NCI-H1092 (cell line): Measurements from ENCODE around the gene TMEM47.

Source experiments
- DNase-seq: peaks from one replicate; lab custom pipeline; 2025; lab: John Stamatoyannopoulos, UW

TMEM47 gene

GRCh38 chrX:34656842-34657725 lies at the start of gene TMEM47:
TMEM47 (minus strand) TSS chrX:34657285; CDS start chrX:34657029, 256 bp downstream.
- DNase-seq: peak; percentile 27

GRCh38 chrX:34687095-34687494 lies 30.0 kb upstream of the TMEM47 start:
- DNase-seq: no peak

- no peak for DNase-seq
Observed at GRCh38 chrX:34659575-34659974, 2.5 kb upstream of the TMEM47 start.

GRCh38 chrX:34658326-34658725 lies 1.2 kb upstream of the TMEM47 start:
- no peak for DNase-seq

- DNase-seq: no peak
Observed at GRCh38 chrX:34657726-34658070, 613 bp upstream of the TMEM47 start.

- no peak for DNase-seq
Observed at GRCh38 chrX:34656467-34656841, 631 bp downstream of the TMEM47 start.

GRCh38 chrX:34655501-34656455 lies 1.3 kb downstream of the TMEM47 start:
- no peak for DNase-seq

- DNase-seq: no peak
Observed at GRCh38 chrX:34654696-34655490, 2.2 kb downstream of the TMEM47 start.

GRCh38 chrX:34653811-34654210 lies 3.3 kb downstream of the TMEM47 start:
- DNase-seq: no peak

- no peak for DNase-seq
Observed at GRCh38 chrX:34642849-34643248, 14.2 kb downstream of the TMEM47 start.

GRCh38 chrX:34638116-34638515 lies 19.0 kb downstream of the TMEM47 start:
- DNase-seq: no peak

- DNase-seq: no peak
Observed at GRCh38 chrX:34634349-34634748, 22.7 kb downstream of the TMEM47 start.

GRCh38 chrX:34632384-34632783 lies 24.7 kb downstream of the TMEM47 start:
- no peak for DNase-seq

- no peak for DNase-seq
Observed at GRCh38 chrX:34631479-34632220, 25.4 kb downstream of the TMEM47 start.

- DNase-seq: no peak
Observed at GRCh38 chrX:34629572-34629971, 27.5 kb downstream of the TMEM47 start.

- no peak for DNase-seq
Observed at GRCh38 chrX:34624416-34624815, 32.7 kb downstream of the TMEM47 start.

- no peak for DNase-seq
Observed at GRCh38 chrX:34619920-34620319, 37.2 kb downstream of the TMEM47 start.

GRCh38 chrX:34612036-34612435 lies 45.0 kb downstream of the TMEM47 start:
- DNase-seq: no peak

GRCh38 chrX:34598362-34598761 lies 58.7 kb downstream of the TMEM47 start:
- DNase-seq: no peak

GRCh38 chrX:34586936-34587335 lies 70.1 kb downstream of the TMEM47 start:
- no peak for DNase-seq

- DNase-seq: no peak
Observed at GRCh38 chrX:34586346-34586911, 70.7 kb downstream of the TMEM47 start.
